AG04450 (cell line): Measurements from ENCODE around the gene AURKB. TPM values are rescaled to one million over a fixed set of nuclear protein-coding genes. Genes with fewer than 3 reads are reported as not detected.
A peak's percentile ranks its signal among the peaks of the same experiment; 100 is the strongest.
"Not testable (repeated sequence)": the region's sequence is repeated elsewhere in the genome, so short reads cannot be mapped to it uniquely, and the experiment has no call there.

Source experiments
- CTCF ChIA-PET: fragments of 300-600, 350-600 bp; formaldehyde crosslinking; extraction: SDS; loops from one replicate; lab custom pipeline; 2022; ENCODE audit warnings: antibody characterized with exemption, inconsistent platforms; lab: Charles Lee
- POLR2A ChIA-PET: fragments of 350-600 bp; formaldehyde crosslinking; extraction: SDS; loops from one replicate; lab custom pipeline; 2021; ENCODE audit warnings: antibody characterized with exemption, inconsistent platforms; lab: Yijun Ruan, JAX
- DNase-seq: peaks from one replicate; pipeline ENCODE4 v3.0.0-alpha.2; 2011; ENCODE audit warnings: low read depth, low spot score
- H3K27ac ChIP-seq: one replicate; pipeline ENCODE4 v1.5.1; 2012; ENCODE audit warnings: low read depth, low read length, control low read depth
- H3K27me3 ChIP-seq: one replicate; pipeline ENCODE4 v1.6.0; 2012; ENCODE audit warnings: low read length; ENCODE audit not compliant: control insufficient read depth, insufficient read depth
- H3K4me3 ChIP-seq: 2 replicates; pipeline ENCODE4 v1.5.1; 2011; ENCODE audit warnings: mild to moderate bottlenecking, low read depth, low read length, control low read depth
- H3K9me3 ChIP-seq: 2 replicates; pipeline ENCODE4 v1.5.1; 2012; ENCODE audit warnings: low read length; ENCODE audit not compliant: control insufficient read depth, insufficient read depth
- polyA plus RNA-seq: library from polyadenylated mRNA; depleted of rRNA; stranded (reverse); fragments of >200 nt; gene quantifications from 2 replicates; pipeline ENCODE4 v1.2.3, GENCODE V29; 2011
- TF ChIP-seq, protein P1 (sequence below): IDR thresholded peaks from 2 replicates; pipeline ENCODE4 v1.5.1; 2011; ENCODE audit warnings: low read depth, low read length, control low read depth, inconsistent platforms

Gene AURKB
- polyA plus RNA-seq, 1 experiment: 5.9 TPM

DNA sequence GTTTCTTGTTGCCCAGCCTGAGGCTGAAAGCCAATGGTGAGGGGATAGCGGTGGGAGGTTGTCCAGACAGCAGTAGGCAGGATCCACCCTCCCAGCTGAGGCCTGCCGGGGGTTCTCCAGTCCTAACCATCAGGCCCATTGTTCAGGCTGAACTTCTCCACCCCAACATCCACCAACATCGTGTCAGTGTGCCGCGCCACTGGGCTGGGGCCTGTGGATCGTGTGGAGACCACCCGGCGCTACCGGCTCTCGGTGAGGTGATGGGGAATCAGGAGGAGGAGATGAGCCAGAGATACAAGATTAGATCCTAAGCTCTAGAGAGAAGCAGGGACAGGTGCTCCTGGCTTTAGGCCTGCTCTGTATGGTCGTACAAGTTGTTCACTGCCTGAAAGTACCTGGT, 44.5 kb upstream of the AURKB start:
- DNase-seq: no peak
- TF ChIP-seq, protein P1, sequence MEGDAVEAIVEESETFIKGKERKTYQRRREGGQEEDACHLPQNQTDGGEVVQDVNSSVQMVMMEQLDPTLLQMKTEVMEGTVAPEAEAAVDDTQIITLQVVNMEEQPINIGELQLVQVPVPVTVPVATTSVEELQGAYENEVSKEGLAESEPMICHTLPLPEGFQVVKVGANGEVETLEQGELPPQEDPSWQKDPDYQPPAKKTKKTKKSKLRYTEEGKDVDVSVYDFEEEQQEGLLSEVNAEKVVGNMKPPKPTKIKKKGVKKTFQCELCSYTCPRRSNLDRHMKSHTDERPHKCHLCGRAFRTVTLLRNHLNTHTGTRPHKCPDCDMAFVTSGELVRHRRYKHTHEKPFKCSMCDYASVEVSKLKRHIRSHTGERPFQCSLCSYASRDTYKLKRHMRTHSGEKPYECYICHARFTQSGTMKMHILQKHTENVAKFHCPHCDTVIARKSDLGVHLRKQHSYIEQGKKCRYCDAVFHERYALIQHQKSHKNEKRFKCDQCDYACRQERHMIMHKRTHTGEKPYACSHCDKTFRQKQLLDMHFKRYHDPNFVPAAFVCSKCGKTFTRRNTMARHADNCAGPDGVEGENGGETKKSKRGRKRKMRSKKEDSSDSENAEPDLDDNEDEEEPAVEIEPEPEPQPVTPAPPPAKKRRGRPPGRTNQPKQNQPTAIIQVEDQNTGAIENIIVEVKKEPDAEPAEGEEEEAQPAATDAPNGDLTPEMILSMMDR: no peak
- ChIA-PET POLR2A (no interaction called here), CTCF (no interaction called here)
- no peaks in the 10 kb centered on the region for H3K9me3 ChIP-seq
- H3K27me3 ChIP-seq: no peaks in the 10 kb centered on the region
- no peak overlapping the region for H3K27ac ChIP-seq
- no peak overlapping the region for H3K4me3 ChIP-seq

DNA sequence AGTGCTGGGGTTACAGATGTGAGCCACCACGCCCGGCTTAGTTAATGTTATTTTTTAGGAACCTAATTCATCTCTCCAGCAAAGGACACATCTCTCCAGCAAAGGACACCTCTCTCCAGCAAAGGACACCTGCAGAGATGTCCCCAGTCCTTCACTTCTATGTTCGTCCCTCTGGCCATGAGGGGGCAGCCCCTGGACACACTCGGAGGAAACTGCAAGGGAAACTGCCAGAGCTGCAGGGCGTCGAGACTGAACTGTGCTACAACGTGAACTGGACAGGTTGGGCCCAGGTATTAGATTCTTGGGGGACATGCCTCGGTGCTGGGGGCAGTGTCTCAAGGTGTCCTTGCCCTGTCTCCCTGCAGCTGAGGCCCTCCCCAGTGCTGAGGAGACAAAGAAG, 43.4 kb upstream of the AURKB start:
- Histone ChIP-seq H3K9me3 (no peaks in the 10 kb centered on the region), H3K4me3 (no peak overlapping the region), H3K27ac (no peak overlapping the region), H3K27me3 (no peaks in the 10 kb centered on the region)
- ChIA-PET CTCF (no interaction called here), POLR2A (no interaction called here)
- TF ChIP-seq, protein P1: peak; percentile 30; the same call in 1 of the 2 replicates
- DNase-seq: no peak

DNA sequence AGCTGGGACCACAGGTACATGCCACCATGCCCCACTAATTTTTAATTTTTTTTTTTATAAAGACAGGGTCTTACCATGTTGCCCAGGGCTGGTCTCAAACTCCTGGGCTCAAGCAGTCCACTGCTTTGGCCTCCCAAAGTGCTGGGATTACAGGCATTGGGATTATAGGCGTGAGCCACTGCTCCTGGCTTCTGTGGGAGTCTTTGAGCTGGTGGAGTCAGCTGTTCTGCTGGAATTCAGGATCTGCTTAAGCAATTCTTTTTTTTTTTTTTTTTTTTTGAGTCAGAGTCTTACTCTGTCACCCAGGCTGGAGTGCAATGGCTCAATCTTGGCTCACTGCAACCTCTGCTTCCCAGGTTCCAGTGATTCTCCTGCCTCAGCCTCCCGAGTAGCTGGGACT, 41.0 kb upstream of the AURKB start:
- CTCF ChIA-PET: interaction anchor here (1.1 kb wide), 1 partner anchor 50 kb away, joined by 4 read pairs; no protein-coding TSS in a partner anchor
- POLR2A ChIA-PET: interaction anchor here (0.7 kb wide), 1 partner anchor 44 kb away, joined by 5 read pairs; no protein-coding TSS in a partner anchor
- not testable (repeated sequence) for DNase-seq, H3K4me3 ChIP-seq, H3K9me3 ChIP-seq, H3K27me3 ChIP-seq, H3K27ac ChIP-seq

DNA sequence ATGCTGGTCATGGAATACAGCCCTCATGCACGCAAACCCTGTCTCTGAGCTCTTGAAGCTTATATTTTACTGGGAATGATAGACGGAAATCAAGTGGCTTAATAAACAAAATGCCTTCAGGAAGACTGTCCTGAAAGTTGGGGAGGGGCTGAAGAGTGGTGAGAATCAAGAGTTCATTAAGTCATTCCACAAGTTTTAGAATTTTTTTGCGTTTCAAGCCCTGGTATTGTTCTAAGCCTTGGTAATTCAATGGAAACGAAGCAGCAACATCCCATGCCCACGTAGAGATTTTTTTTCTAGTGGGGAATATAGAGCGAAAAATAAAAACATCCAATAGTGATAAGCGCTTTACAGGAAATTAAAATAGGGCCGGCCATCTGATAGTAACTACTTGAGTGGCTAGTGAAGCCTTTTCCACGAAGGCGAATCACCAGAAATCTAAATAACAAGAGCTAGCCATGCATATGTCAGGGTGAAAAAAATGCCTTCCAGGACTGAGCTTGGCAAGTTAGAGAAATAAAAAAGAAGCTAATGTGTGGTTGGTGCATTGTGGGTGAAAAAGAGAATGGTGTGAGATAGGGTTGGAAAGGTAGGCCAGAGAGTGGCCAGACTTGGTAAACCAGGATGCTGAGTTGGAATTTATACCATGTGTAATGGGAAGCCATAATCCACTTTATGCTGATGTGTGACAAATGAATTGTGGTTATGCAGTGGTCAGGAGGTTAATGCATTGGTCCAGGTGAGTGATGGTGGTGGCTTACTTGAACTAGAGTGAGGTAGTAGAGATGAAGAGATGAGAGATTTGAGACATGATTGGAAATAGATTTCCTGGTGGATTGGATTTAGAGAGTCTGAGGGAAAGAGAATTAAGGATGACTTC, 39.5 kb upstream of the AURKB start:
- no peak for DNase-seq
- Histone ChIP-seq H3K4me3 (peak overlapping the region; percentile 98), H3K27me3 (no peaks in the 10 kb centered on the region), H3K27ac (peak overlapping the region; percentile 93), H3K9me3 (no peaks in the 10 kb centered on the region)
- CTCF ChIA-PET: interaction anchor here (1.4 kb wide), 1 partner anchor 51 kb away, joined by 7 read pairs; no protein-coding TSS in a partner anchor
- POLR2A ChIA-PET: interaction anchor here (0.6 to 1.3 kb wide), 2 partner anchors 10 to 27 kb away, joined by 5 read pairs; no protein-coding TSS in a partner anchor
- TF ChIP-seq, protein P1: no peak

DNA sequence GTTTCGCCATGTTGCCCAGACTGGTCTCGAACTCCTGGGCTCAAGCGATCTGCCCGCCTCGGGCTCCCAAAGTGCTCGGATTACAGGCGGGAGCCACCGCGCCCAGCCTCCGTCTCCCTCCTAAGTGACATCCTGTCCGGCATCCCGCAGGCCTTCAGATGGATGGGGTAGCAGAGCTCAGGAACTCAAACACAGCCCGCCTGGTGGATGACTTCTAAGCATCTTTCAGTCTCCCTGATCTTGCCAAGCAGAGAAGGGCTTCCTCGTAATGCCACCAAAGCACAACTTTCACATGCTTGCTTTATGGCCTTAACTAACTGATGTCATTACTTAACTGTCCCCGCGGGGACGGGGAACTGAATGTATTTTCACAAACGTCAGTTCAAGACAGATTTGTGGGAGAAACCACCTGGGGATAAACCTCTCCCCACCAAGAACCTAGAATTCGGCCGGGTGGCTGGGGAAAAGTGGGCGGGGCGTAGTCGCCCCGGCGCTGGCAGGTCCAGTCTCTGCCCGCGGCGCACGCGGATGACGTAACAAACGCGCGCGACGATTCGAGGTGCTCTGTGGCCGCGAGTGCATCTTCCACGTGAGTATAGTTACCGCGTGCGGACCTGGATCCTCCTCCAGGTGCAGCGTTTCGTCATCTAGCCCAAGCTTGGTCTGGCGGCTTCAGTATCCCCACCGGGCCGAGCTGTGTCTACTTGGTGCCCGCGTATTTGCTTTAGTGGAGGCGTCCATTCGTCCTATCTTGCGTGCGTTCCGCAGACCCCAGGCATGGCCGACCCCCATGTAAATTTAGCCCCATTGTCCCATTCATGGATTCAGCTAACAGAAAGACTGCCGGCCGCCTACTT, 38.6 kb upstream of the AURKB start, which contains the start of gene PFAS:
Gene PFAS (plus strand): TSS at position 539 of the 857 bp plus-strand sequence. CDS start 4,649 bp downstream, outside the sequence.
- TF ChIP-seq, protein P1: no peak; the same call in 1 of the 2 replicates
- peak; percentile 74 for DNase-seq
- Histone ChIP-seq H3K9me3 (no peaks in the 10 kb centered on the region), H3K27ac (peak within 1 kb of the TSS; percentile 93), H3K4me3 (peak within 1 kb of the TSS; percentile 98), H3K27me3 (no peaks in the 10 kb centered on the region)
- POLR2A ChIA-PET: interaction anchor here (0.6 to 1.5 kb wide), 6 partner anchors 11 to 1580 kb away, joined by 3 to 5 read pairs (median 4); partner anchors contain the start of genes KRABD2 and RANGRF
- CTCF ChIA-PET: interaction anchor here (1.4 to 2.5 kb wide), 2 partner anchors 28 to 52 kb away, joined by 6 to 7 read pairs; no protein-coding TSS in a partner anchor
